ENCODE results near the gene LRRTM4.

DNA sequence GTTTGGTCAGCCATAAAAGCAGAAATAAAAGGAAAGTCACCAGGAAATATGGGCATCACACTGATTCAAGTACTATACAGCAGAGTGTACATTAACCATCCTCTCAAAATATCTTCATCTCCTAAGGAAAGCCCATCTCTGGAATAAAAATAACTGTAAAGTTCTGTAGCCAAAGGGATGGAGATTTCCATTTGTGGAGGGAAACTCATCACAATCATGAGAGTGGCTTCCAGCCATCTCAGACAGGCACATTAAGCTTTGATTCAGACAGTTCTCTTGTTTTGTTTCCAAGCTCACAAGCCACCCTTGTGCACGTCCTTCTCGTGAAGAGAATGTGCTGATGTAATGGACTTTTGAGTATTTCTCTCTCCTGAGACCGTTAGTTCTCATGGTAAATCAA is 695.5 kb downstream of the LRRTM4 start:
- TF ChIP-seq CTCF (IDR thresholded peaks at IDR 0.05): no peak
- no peak for TF ChIP-seq EZH2 (IDR thresholded peaks at IDR 0.05; ENCODE audit: borderline replicate concordance, insufficient read depth, low read depth, low read length, poor library complexity, severe bottlenecking)
